SU-DHL-6 (cell line): Measurements from ENCODE around the gene SH2D4B.

Experiments
- H2AFZ ChIP-seq: fragments of 200-600 bp; sonication (generic); 2 replicates; pipeline ENCODE4 v1.6.1; 2014; ENCODE audit warnings: low read depth, mild to moderate bottlenecking, moderate library complexity, mixed read lengths, antibody characterized with exemption, low read length; ENCODE audit not compliant: severe bottlenecking
- H3F3A ChIP-seq: fragments of 200-600 bp; shearing (Covaris generic); 2 replicates; pipeline ENCODE4 v1.6.0; 2016; ENCODE audit warnings: antibody characterized with exemption, mild to moderate bottlenecking; ENCODE audit not compliant: insufficient read depth
- H3K27ac ChIP-seq: fragments of 200-600 bp; sonication (generic); 2 replicates; pipeline ENCODE4 v1.5.1; 2016; ENCODE audit warnings: low read depth, mild to moderate bottlenecking, low read length, moderate library complexity, mixed read lengths
- H3K27me3 ChIP-seq: fragments of 200-600 bp; sonication (generic), shearing (Covaris generic); 2 replicates; pipeline ENCODE4 v1.6.0; 2014; ENCODE audit warnings: mild to moderate bottlenecking, low read length
- H3K36me3 ChIP-seq: fragments of 200-600 bp; sonication (generic); 2 replicates; pipeline ENCODE4 v1.6.1; 2014; ENCODE audit warnings: mild to moderate bottlenecking, low read length, mixed read lengths
- H3K4me2 ChIP-seq: fragments of 300-600, 200-600 bp; shearing (Covaris generic), sonication (generic); 2 replicates; pipeline ENCODE4 v1.6.0; 2014; ENCODE audit warnings: low read length, low read depth, mild to moderate bottlenecking; ENCODE audit not compliant: poor library complexity, severe bottlenecking
- H3K4me3 ChIP-seq: fragments of 200-600 bp; sonication (generic); 2 replicates; pipeline ENCODE4 v1.5.1; 2014; ENCODE audit warnings: antibody characterized with exemption, low read length, mild to moderate bottlenecking, mixed read lengths; ENCODE audit not compliant: insufficient read depth, poor library complexity, severe bottlenecking
- H3K79me2 ChIP-seq: fragments of 200-600 bp; sonication (generic); 2 replicates; pipeline ENCODE4 v1.6.1; 2014; ENCODE audit warnings: mild to moderate bottlenecking, low read length, moderate library complexity; ENCODE audit not compliant: insufficient read depth
- H3K9ac ChIP-seq: fragments of 200-600 bp; sonication (generic); 2 replicates; pipeline ENCODE4 v1.7.0; 2014; ENCODE audit warnings: mild to moderate bottlenecking, low read length
- H3K9me2 ChIP-seq: fragments of 200-600 bp; sonication (generic); replicated peaks from 2 replicates; pipeline ENCODE4 v1.6.1; 2014; ENCODE audit warnings: low read length; ENCODE audit not compliant: insufficient read depth
- H3K9me3 ChIP-seq: fragments of 200-600 bp; sonication (generic); 2 replicates; pipeline ENCODE4 v1.6.1; 2014; ENCODE audit warnings: low read length, mixed read lengths; ENCODE audit not compliant: insufficient read depth
- H4K20me1 ChIP-seq: fragments of 200-600 bp; sonication (generic); 2 replicates; pipeline ENCODE4 v1.6.1; 2014; ENCODE audit warnings: low read depth, mild to moderate bottlenecking, antibody characterized with exemption, low read length, moderate library complexity, mixed read lengths
- CTCF ChIP-seq: fragments of 200-600 bp; sonication (generic); IDR thresholded peaks from one replicate; pipeline ENCODE4 v1.5.1; 2017; ENCODE audit warnings: antibody characterized with exemption, mild to moderate bottlenecking, low read length, moderate library complexity; ENCODE audit not compliant: insufficient read depth, poor library complexity, severe bottlenecking
- EZH2phosphoT487 ChIP-seq: fragments of 200-600 bp; sonication (generic), shearing (Covaris generic); conservative IDR thresholded peaks from 2 replicates; pipeline ENCODE4 v1.6.1; 2018; ENCODE audit warnings: mild to moderate bottlenecking, antibody characterized with exemption, low read length, moderate library complexity, mixed read lengths

Gene SH2D4B

DNA sequence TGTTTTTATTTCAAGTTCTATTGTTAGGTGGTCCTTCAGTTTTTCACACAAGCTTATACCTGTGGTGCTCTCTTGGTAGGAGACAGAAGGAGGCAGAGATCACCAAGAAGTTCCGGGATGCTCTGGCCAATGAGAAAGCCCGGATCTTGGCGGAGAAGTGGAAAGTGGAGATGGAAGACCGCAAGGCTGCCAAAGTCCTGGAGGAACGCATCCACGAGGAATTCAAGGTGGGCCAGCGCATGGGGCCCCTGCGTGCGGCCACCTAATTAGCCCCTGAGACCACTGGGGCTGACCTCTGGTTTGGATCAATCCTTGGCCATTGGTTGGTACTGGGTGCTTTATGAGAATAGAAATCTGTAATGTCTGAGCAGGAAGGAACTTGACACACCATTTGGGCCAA is 33.6 kb downstream of the SH2D4B start:
- H3K9me2 ChIP-seq, result no peaks in the 10 kb centered on the region
- H3K4me2 ChIP-seq, result no peak overlapping the region
- H3K27me3 ChIP-seq, result 0 out of 2 replicates have a peak, but pooled peaks cover 4% of the 10 kb centered on the region
- H3K4me3 ChIP-seq, result no peak overlapping the region
- H3K9me3 ChIP-seq, result no peaks in the 10 kb centered on the region
- no peaks in the 10 kb centered on the region for H3F3A ChIP-seq
- H3K79me2 ChIP-seq, result no peaks in the 10 kb centered on the region
- H3K9ac ChIP-seq, result no peak overlapping the region
- no peak overlapping the region for H2AFZ ChIP-seq
- H3K36me3 ChIP-seq, result no peaks in the 10 kb centered on the region
- TF ChIP-seq EZH2phosphoT487 (no peak), CTCF (no peak)
- H4K20me1 ChIP-seq, result no peaks in the 10 kb centered on the region
- H3K27ac ChIP-seq, result no peak overlapping the region

- Histone ChIP-seq H3K27ac (no peak overlapping the region), H4K20me1 (no peaks in the 10 kb centered on the region), H3K4me3 (no peak overlapping the region), H2AFZ (no peak overlapping the region), H3K36me3 (no peaks in the 10 kb centered on the region), H3K4me2 (no peak overlapping the region), H3F3A (no peaks in the 10 kb centered on the region), H3K9ac (no peak overlapping the region), H3K9me2 (no peaks in the 10 kb centered on the region), H3K79me2 (no peaks in the 10 kb centered on the region), H3K9me3 (no peaks in the 10 kb centered on the region), H3K27me3 (no peaks in the 10 kb centered on the region)
- TF ChIP-seq EZH2phosphoT487, result no peak
- TF ChIP-seq CTCF, result no peak
Measured at GRCh38 chr10:80579181-80579763, 41.6 kb downstream of the SH2D4B start.

DNA sequence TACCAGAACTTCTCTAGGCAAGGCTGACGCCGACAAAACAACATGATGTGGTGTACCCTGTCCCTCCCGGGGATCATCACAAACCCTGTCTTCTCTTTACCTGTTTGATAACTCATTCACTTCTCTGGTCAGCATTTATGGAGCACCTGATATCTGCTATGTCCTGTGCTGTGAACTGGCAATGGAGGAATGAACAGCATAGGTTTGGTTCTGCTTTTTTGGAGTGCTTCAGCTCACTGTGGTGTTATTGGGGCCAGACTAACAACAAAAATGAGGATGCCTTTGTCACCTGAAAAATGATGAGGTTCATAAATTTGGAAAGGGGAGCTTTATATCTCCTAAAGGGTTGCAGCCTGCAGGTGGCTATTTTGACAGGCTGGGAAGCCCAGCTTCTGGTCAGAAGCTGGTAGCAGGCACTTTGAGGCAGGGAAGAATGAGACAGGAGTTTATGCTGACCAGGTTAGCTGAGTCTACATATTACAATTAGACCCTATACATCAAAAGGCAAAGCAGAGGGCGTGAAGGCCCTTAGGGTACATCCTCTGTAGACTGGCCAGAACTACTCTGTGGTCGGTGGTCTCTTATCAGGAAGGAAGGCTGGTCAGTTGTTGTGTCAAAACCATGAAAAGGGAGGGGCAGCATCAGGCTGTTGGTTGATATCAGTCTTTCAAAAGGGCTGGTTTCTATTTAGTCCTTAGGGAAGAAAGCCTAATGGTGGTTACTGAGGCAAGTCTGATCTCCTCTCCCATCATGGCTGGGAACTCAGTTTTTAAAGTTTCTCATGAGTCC is 42.3 kb downstream of the SH2D4B start:
- H3K9ac ChIP-seq, result no peak overlapping the region
- H3F3A ChIP-seq, result no peaks in the 10 kb centered on the region
- H3K9me2 ChIP-seq, result no peaks in the 10 kb centered on the region
- no peaks in the 10 kb centered on the region for H3K79me2 ChIP-seq
- H2AFZ ChIP-seq, result no peak overlapping the region
- H3K27me3 ChIP-seq, result no peaks in the 10 kb centered on the region
- H4K20me1 ChIP-seq, result no peaks in the 10 kb centered on the region
- TF ChIP-seq CTCF, result no peak
- no peak for TF ChIP-seq EZH2phosphoT487
- H3K36me3 ChIP-seq, result no peaks in the 10 kb centered on the region
- no peak overlapping the region for H3K4me2 ChIP-seq
- H3K27ac ChIP-seq, result no peak overlapping the region
- H3K4me3 ChIP-seq, result no peak overlapping the region
- H3K9me3 ChIP-seq, result no peaks in the 10 kb centered on the region
